Sigmoid colon (tissue), 4 donors: ENCODE measurements around the gene ALDH16A1.

Experiments
- EP300 ChIP-seq, 4 donors: sonication (generic); formaldehyde crosslinking; IDR thresholded peaks; one replicate each; pipeline ENCODE4 v1.6.1; 2017; ENCODE audit warnings: antibody characterized with exemption in 4 of 4
- TF ChIP-seq, protein P1 (sequence below), 4 experiments: fragments of 450-650 bp in 3 of 4; fragments of 200-600 bp in 1 of 4; IDR thresholded peaks; one replicate each; pipeline ENCODE4 v1.5.1; 2016 to 2019; ENCODE audit warnings: antibody characterized with exemption in 4 of 4, mild to moderate bottlenecking in 3 of 4, moderate library complexity in 2 of 4

DNA sequence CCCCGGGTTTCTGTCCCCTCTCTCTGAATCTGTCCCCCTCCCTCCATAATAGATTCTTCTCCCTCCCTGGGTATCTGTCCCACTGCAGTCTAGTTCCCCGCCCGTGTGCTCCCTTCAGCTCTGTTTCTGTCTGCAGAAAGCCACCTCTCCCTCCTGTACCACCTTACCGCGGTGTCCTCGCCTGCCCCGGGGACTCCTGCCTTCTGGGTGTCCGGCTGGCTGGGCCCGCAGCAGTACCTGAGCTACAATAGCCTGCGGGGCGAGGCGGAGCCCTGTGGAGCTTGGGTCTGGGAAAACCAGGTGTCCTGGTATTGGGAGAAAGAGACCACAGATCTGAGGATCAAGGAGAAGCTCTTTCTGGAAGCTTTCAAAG lies 60.7 kb downstream of the ALDH16A1 start:
- TF ChIP-seq, protein P1, sequence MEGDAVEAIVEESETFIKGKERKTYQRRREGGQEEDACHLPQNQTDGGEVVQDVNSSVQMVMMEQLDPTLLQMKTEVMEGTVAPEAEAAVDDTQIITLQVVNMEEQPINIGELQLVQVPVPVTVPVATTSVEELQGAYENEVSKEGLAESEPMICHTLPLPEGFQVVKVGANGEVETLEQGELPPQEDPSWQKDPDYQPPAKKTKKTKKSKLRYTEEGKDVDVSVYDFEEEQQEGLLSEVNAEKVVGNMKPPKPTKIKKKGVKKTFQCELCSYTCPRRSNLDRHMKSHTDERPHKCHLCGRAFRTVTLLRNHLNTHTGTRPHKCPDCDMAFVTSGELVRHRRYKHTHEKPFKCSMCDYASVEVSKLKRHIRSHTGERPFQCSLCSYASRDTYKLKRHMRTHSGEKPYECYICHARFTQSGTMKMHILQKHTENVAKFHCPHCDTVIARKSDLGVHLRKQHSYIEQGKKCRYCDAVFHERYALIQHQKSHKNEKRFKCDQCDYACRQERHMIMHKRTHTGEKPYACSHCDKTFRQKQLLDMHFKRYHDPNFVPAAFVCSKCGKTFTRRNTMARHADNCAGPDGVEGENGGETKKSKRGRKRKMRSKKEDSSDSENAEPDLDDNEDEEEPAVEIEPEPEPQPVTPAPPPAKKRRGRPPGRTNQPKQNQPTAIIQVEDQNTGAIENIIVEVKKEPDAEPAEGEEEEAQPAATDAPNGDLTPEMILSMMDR (IDR thresholded peaks at IDR 0.05), result no peak
- TF ChIP-seq EP300 (IDR thresholded peaks at IDR 0.05), result no peak
